Measurements from ENCODE around the gene USP7.
"Not testable (repeated sequence)": the region's sequence is repeated elsewhere in the genome, so short reads cannot be mapped to it uniquely, and the experiment has no call there.

USP7 gene

GRCh38 chr16:8898660-8899318, 64.9 kb downstream of the USP7 start:
- no peak for FAIRE-seq

- no peak for FAIRE-seq
These were observed 68.9 kb downstream of the USP7 start for GRCh38 chr16:8894736-8895334.

GRCh38 chr16:8893976-8894690, 69.6 kb downstream of the USP7 start:
- no peak for FAIRE-seq

GRCh38 chr16:8893426-8893825, 70.3 kb downstream of the USP7 start:
- FAIRE-seq = no peak

GRCh38 chr16:8892101-8892575, 71.6 kb downstream of the USP7 start:
- no peak for FAIRE-seq

- FAIRE-seq = no peak
These were observed 73.2 kb downstream of the USP7 start for GRCh38 chr16:8890549-8890921.

GRCh38 chr16:8889893-8890548, 73.7 kb downstream of the USP7 start:
- FAIRE-seq = no peak

- no peak for FAIRE-seq
These were observed 74.5 kb downstream of the USP7 start for GRCh38 chr16:8888951-8889892.

GRCh38 chr16:8887952-8888560, 75.7 kb downstream of the USP7 start:
- no peak for FAIRE-seq

GRCh38 chr16:8887431-8887765, 76.3 kb downstream of the USP7 start:
- no peak for FAIRE-seq

GRCh38 chr16:8886593-8887430, 76.9 kb downstream of the USP7 start:
- FAIRE-seq = no peak

GRCh38 chr16:8885674-8886592, 77.8 kb downstream of the USP7 start:
- no peak for FAIRE-seq

- FAIRE-seq = no peak
These were observed 80.9 kb downstream of the USP7 start for GRCh38 chr16:8882725-8883377.

GRCh38 chr16:8882041-8882617, 81.6 kb downstream of the USP7 start, which contains the start of gene LITAFD:
LITAFD (plus strand) TSS chr16:8882351; CDS start chr16:8884356, 2,005 bp downstream.
- no peak for FAIRE-seq

- FAIRE-seq = no peak
These were observed 82.7 kb downstream of the USP7 start for GRCh38 chr16:8880839-8881510.

GRCh38 chr16:8878523-8878911, 85.2 kb downstream of the USP7 start:
- FAIRE-seq = no peak

GRCh38 chr16:8877894-8878522, 85.7 kb downstream of the USP7 start:
- no peak for FAIRE-seq

GRCh38 chr16:8875317-8875716, 88.4 kb downstream of the USP7 start:
- not testable (repeated sequence) for FAIRE-seq
